NB4 (cell line): ENCODE data around the gene SVOP.

Source experiments
- CTCF ChIP-seq: IDR thresholded peaks from one replicate; pipeline ENCODE4 v1.5.1; 2012; ENCODE audit warnings: low read depth, low read length
- MAX ChIP-seq: IDR thresholded peaks from 2 replicates; pipeline ENCODE4 v1.6.1; 2011; ENCODE audit warnings: low read depth, low read length
- MYC ChIP-seq: IDR thresholded peaks from 2 replicates; pipeline ENCODE4 v1.6.1; 2011; ENCODE audit warnings: low read depth, low read length

GRCh38 chr12:109054520-109054919, 33.7 kb upstream of the SVOP start:
- TF ChIP-seq CTCF (no peak), MAX (no peak), MYC (no peak)
